Esophagus mucosa (tissue), 1 donor: ENCODE data around the gene CTPS2. TPM values are rescaled to one million over a fixed set of nuclear protein-coding genes. Genes with fewer than 3 reads are reported as not detected.
"Not testable (repeated sequence)": the region's sequence is repeated elsewhere in the genome, so short reads cannot be mapped to it uniquely, and the experiment has no call there.

Source experiments
- ATAC-seq: fragments of 200-7000 bp; cut with Tn5 transposase; one replicate; pipeline ENCODE4 v1.9.1; 2020
- total RNA-seq: library from RNA; stranded (reverse); gene quantifications from one replicate; pipeline ENCODE4 v1.2.4, GENCODE V29; 2023
- donor health status: DM: yes; HTN: yes; CAD: no.

The CTPS2 gene, protein sequence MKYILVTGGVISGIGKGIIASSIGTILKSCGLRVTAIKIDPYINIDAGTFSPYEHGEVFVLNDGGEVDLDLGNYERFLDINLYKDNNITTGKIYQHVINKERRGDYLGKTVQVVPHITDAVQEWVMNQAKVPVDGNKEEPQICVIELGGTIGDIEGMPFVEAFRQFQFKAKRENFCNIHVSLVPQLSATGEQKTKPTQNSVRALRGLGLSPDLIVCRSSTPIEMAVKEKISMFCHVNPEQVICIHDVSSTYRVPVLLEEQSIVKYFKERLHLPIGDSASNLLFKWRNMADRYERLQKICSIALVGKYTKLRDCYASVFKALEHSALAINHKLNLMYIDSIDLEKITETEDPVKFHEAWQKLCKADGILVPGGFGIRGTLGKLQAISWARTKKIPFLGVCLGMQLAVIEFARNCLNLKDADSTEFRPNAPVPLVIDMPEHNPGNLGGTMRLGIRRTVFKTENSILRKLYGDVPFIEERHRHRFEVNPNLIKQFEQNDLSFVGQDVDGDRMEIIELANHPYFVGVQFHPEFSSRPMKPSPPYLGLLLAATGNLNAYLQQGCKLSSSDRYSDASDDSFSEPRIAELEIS
- 4.8 TPM for total RNA-seq

GRCh38 chrX:16712548-16713155 lies at the start of gene CTPS2:
TSS of gene CTPS2 (minus strand) at chrX:16712669. CDS start at chrX:16702902, 9,767 bp downstream.
- ATAC-seq: peak; percentile 94

GRCh38 chrX:16761500-16761899 lies 49.0 kb upstream of the CTPS2 start:
- not testable (repeated sequence) for ATAC-seq

- no peak for ATAC-seq
These were observed 44.3 kb upstream of the CTPS2 start for GRCh38 chrX:16756724-16757123.

DNA sequence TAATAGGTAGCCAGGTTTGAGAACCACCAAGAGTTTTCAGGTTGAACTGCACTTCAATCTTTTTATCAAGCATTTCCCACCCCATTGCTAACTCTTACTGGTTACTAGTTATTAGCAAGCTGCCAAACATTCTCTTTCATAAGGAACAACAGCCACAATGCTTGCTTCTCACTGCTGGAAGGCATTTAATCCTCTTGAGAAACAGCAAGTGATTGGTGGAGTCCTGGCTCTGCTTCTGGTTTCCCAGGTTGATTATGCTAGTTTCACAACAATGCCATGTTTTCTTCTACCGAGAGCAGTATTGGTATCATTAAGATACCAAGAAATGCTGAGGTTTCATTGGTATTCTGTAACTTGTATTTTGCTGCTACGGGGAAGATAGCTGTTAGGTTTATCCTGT lies 41.5 kb upstream of the CTPS2 start:
- ATAC-seq: no peak

- ATAC-seq: no peak
These were observed 37.7 kb upstream of the CTPS2 start for GRCh38 chrX:16750136-16750535.

- ATAC-seq: no peak
These were observed 36.0 kb upstream of the CTPS2 start for GRCh38 chrX:16748425-16748824.

GRCh38 chrX:16745659-16746058 lies 33.2 kb upstream of the CTPS2 start:
- no peak for ATAC-seq

- no peak for ATAC-seq
These were observed 32.6 kb upstream of the CTPS2 start for GRCh38 chrX:16745102-16745501.

- no peak for ATAC-seq
These were observed 31.3 kb upstream of the CTPS2 start for GRCh38 chrX:16743604-16744325.

- peak; percentile 78 for ATAC-seq
These were observed 27.1 kb upstream of the CTPS2 start for GRCh38 chrX:16739574-16739973.

GRCh38 chrX:16737024-16737423 lies 24.6 kb upstream of the CTPS2 start:
- no peak for ATAC-seq

DNA sequence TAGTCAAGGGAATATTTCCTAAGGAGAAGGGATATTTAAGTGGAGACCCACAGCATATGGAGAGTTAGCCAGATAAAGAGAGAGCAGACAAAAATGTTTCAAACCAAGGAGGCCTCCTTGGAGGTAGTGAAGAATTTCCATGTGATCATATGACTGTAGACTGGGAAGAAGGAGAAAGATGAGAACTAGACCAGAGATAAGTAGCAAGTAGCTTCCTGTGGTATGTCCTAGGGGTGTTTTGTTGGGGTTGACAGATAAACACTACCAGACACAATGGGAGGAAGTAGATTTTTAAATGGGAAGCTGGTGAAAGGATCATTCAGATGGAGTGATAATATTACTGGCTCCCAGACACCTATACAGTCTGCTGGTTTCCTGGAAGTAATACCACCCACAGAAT lies 20.5 kb upstream of the CTPS2 start:
- no peak for ATAC-seq

DNA sequence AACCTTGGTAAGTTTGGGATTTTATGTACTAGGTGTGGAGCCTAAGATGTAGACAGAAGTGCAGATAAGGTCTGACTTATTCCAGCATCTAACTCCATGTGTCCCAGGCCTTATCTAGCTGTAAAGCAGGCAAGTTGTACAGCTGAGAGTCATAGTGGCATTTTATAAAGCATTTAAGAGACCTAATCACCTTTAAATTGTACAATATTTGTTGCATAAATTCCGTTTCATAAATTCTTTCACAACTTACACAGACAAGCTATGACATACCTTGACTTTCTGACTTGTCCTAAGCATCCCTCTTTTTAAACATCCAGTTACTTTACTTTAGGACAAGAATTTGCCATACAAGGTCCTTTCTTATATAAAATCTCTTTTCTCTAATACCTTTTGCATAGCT lies 18.0 kb upstream of the CTPS2 start:
- ATAC-seq: no peak

DNA sequence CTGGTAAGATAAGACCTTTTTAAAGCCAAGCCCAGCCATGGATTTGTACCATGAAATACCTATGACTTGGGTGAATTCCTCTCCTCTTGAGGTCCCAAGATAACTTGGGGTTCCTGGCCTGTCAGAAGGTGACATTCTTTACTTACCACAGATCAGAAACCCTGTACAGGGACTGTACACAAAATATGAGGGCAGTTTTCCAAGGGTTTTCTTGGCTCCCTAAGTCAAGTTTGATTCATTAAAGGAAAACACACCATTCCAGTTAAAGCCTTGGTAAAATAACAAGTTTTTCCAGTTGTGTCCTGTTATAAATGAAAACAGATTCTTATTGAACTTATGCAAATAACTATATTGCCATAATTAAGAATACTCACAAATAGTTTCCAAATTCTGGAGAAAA lies 15.2 kb upstream of the CTPS2 start:
- ATAC-seq: no peak

DNA sequence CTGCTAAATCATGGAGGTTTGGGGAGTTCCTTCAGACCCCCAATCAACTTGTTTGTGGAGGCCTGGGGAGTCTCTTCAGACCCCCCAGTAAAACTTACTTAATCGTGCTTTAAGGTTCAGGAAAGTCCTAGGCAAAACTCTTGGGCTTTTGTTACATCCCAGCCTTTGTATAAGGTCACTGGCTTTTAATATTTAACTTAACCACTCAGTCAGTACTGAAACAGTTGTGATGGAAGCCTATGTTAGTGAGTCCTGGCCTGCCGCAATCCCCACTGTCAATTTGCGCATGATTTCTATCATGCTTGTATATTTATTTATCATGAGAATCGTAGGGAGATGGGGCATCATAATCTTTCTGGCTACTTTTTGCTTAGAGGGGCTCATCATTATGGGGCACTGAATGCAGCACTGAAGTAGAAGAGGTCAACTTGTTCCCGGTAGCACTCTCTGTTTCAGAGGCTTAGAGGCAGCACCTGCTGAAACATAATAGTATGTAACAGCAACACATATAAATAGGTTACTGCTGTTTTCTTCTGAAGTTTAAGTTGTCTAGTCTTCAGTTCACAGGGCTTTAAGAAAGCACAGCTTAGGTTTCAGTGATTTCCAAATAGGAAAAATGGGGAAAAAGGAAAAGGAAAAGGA lies 14.0 kb upstream of the CTPS2 start:
- ATAC-seq: not testable (repeated sequence)

GRCh38 chrX:16725072-16725471 lies 12.6 kb upstream of the CTPS2 start:
- ATAC-seq: no peak

DNA sequence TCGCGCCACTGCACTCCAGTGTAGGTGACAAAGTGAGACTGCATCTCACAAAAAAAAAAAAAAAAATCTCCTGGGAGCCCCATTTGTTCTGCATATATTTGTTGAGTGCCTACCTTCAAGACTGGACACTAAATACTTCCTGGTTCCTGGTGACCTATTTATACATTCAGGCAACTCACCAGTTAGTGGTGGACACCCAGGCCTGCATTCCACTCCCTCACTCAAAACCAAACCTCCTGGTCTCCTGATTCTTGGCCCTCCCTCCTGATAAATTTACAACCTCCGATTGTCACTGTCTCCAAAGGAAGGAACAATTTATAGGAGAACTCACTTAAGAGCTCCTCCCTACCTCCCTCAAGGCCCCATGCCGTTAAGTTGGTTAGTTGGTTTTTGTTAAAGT lies 10.0 kb upstream of the CTPS2 start:
- no peak for ATAC-seq

DNA sequence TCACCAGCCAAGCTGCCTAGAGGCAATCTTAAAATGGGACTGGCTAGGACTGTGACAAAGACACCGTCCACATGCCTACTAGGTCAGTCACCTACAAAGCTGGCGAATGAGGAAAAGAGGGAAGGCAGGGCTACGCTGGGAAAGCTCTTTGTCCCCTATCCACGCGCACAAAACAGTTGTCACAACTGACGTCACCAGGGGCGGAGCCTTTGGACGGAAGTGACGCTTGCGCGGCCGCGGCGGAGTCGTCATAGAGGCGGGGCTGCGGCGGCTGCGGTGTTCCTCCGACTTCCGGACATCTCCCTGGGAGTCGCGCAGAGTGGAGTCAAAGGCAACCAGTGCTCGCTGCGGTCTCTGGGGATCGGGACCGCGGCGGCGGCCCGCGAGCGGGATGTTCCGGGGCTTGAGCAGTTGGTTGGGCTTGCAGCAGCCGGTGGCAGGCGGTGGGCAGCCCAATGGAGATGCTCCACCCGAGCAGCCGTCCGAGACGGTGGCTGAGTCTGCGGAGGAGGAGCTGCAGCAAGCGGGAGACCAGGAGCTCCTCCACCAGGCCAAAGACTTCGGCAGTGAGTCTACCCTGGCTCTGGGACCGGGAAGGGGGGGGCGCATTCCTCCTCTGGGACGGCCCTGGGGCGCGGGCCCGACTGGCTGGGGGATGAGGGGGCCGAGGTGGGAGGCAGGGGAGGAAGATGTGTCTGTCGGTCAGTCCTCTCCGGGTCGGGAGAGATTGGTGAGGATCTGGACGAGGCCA lies 7.0 kb upstream of the CTPS2 start, which contains the start of gene SYAP1:
TSS of gene SYAP1 (plus strand) at position 279 of the 751 bp plus-strand sequence. CDS start at position 392, 113 bp downstream.
- peak; percentile 99 for ATAC-seq

- no peak for ATAC-seq
These were observed 6.4 kb upstream of the CTPS2 start for GRCh38 chrX:16718824-16719333.

- ATAC-seq: not testable (repeated sequence)
These were observed 4.0 kb upstream of the CTPS2 start for GRCh38 chrX:16716451-16716850.

DNA sequence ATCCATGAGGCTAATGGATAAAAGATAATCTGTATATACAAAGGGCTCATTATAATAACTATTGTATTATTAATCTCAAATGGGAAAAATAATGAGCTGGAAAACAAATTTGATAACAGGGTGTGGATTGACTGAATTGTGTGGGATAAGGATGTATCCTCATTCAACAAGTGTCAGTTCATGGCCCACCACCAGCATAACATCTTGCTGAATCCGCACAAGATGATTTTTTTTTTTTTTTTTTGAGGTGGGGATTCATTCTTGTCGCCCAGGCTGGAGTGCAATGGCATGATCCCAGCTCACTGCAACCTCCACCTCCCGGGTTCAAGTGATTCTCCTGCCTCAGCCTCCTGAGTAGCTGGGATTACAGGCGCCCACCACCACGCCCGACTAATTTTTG lies 3.2 kb upstream of the CTPS2 start:
- ATAC-seq: not testable (repeated sequence)

DNA sequence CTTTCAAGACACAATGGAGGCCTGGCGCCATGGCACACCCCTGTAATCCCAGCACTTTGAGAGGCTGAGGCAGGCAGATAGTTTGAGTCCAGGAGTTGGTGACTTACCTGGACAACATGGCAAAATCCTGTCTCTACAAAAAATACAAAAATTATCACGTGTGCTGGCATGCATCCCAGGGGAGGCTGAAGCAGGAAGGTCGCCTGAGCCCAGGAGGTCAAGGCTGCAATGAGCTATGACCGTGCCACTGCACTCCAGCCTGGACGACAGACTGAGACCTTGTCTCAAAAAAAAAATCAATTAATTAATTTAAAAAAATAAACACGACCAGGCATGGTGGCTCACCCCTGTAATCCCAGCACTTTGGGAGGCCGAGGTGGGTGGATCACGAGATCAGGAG lies 2.0 kb upstream of the CTPS2 start:
- ATAC-seq: no peak
